HFFc6 (cell line): ENCODE measurements around the gene METAP1D. TPM values are rescaled to one million over a fixed set of nuclear protein-coding genes. Genes with fewer than 3 reads are reported as not detected.
A peak's percentile ranks its signal among the peaks of the same experiment; 100 is the strongest.

Source experiments
- DNase-seq: peaks from one replicate; pipeline ENCODE4 v3.0.0-alpha.2; 2018
- H3K27ac Mint-ChIP-seq: 2 replicates; pipeline ENCODE4 v1.8.0; 2020; ENCODE audit warnings: mild to moderate bottlenecking, mixed read lengths
- H3K27me3 Mint-ChIP-seq: 2 replicates; pipeline ENCODE4 v1.8.0; 2021; ENCODE audit warnings: mild to moderate bottlenecking, moderate library complexity, mixed read lengths; ENCODE audit not compliant: insufficient read depth
- H3K36me3 Mint-ChIP-seq: 2 replicates; pipeline ENCODE4 v1.8.0; 2021; ENCODE audit warnings: low read depth, mixed read lengths
- H3K4me1 Mint-ChIP-seq: 2 replicates; pipeline ENCODE4 v1.8.0; 2020; ENCODE audit warnings: low read depth, mixed read lengths
- H3K4me3 Mint-ChIP-seq: 2 replicates; pipeline ENCODE4 v1.8.0; 2020; ENCODE audit warnings: mild to moderate bottlenecking, moderate library complexity, mixed read lengths
- H3K9me3 Mint-ChIP-seq: 2 replicates; pipeline ENCODE4 v1.8.0; 2020; ENCODE audit warnings: mild to moderate bottlenecking, mixed read lengths
- CTCF ChIP-seq: fragments of 200-600 bp; sonication (generic); IDR thresholded peaks from 2 replicates; pipeline ENCODE4 v1.5.0; 2021; ENCODE audit warnings: antibody characterized with exemption, mild to moderate bottlenecking
- total RNA-seq, 6 experiments: library from RNA; stranded (reverse); fragmentation: NEBNext Ultra II Directional; extraction: Animal tissue kit (Norgen Biotek cat#: 25700); gene quantifications; 2 replicates in 1 of 6; 3 replicates in 5 of 6; pipeline ENCODE4 v1.2.3, GENCODE V29; 2021

The METAP1D gene
- total RNA-seq, 6 experiments from 2014 or later: 5.3 to 7.5 (median 6.2) TPM

GRCh38 chr2:172086241-172087206 lies 86.8 kb downstream of the METAP1D start:
- Mint-ChIP-seq H3K9me3 (peaks cover 4% of the 10 kb centered on the region; the same call in 1 of the 2 replicates), H3K4me1 (peaks cover 76% of the 10 kb centered on the region), H3K4me3 (peak overlapping the region; percentile 98), H3K36me3 (peaks cover 29% of the 10 kb centered on the region), H3K27ac (peak overlapping the region; percentile 99), H3K27me3 (peaks cover 51% of the 10 kb centered on the region)
- peak; percentile 47 for TF ChIP-seq CTCF
- DNase-seq: no peak

GRCh38 chr2:172087207-172087779 lies 87.5 kb downstream of the METAP1D start:
- TF ChIP-seq CTCF: no peak
- DNase-seq: no peak
- Mint-ChIP-seq H3K4me3 (peak overlapping the region; percentile 98), H3K9me3 (no peaks in the 10 kb centered on the region), H3K4me1 (peaks cover 77% of the 10 kb centered on the region), H3K27me3 (peaks cover 49% of the 10 kb centered on the region), H3K36me3 (peaks cover 29% of the 10 kb centered on the region), H3K27ac (peak overlapping the region; percentile 99)

- Mint-ChIP-seq H3K36me3 (peaks cover 29% of the 10 kb centered on the region), H3K27me3 (peaks cover 47% of the 10 kb centered on the region), H3K4me3 (peak overlapping the region; percentile 98), H3K27ac (peak overlapping the region; percentile 99), H3K9me3 (no peaks in the 10 kb centered on the region), H3K4me1 (peaks cover 77% of the 10 kb centered on the region)
- no peak for TF ChIP-seq CTCF
- peak; percentile 28 for DNase-seq
These were observed 88.1 kb downstream of the METAP1D start for GRCh38 chr2:172087780-172088244.

- Mint-ChIP-seq H3K27me3 (peaks cover 45% of the 10 kb centered on the region), H3K27ac (peak overlapping the region; percentile 99), H3K4me3 (peak overlapping the region; percentile 98), H3K4me1 (peaks cover 77% of the 10 kb centered on the region), H3K9me3 (no peaks in the 10 kb centered on the region), H3K36me3 (peaks cover 29% of the 10 kb centered on the region)
- no peak for DNase-seq
- TF ChIP-seq CTCF: no peak
These were observed 88.7 kb downstream of the METAP1D start for GRCh38 chr2:172088245-172089004.

- TF ChIP-seq CTCF: no peak
- Mint-ChIP-seq H3K4me1 (peaks cover 77% of the 10 kb centered on the region), H3K27me3 (peaks cover 46% of the 10 kb centered on the region), H3K36me3 (peaks cover 29% of the 10 kb centered on the region), H3K9me3 (no peaks in the 10 kb centered on the region), H3K27ac (peak overlapping the region; percentile 99; the same call in 1 of the 2 replicates), H3K4me3 (peak overlapping the region; percentile 98)
- DNase-seq: no peak
These were observed 89.3 kb downstream of the METAP1D start for GRCh38 chr2:172089005-172089504.
